HuH-7.5 (cell line): ENCODE results near the gene SRSF7.
"Not testable (repeated sequence)": the region's sequence is repeated elsewhere in the genome, so short reads cannot be mapped to it uniquely, and the experiment has no call there.

Source experiments
- DNase-seq: peaks from one replicate; pipeline ENCODE4 v3.0.0; 2011; ENCODE audit warnings: low spot score

The SRSF7 gene

GRCh38 chr2:38750891-38751595 lies at the start of gene SRSF7:
Gene SRSF7 (minus strand): TSS chr2:38751361. CDS start chr2:38751256, 105 bp downstream.
- DNase-seq, result peak; percentile 96

DNA sequence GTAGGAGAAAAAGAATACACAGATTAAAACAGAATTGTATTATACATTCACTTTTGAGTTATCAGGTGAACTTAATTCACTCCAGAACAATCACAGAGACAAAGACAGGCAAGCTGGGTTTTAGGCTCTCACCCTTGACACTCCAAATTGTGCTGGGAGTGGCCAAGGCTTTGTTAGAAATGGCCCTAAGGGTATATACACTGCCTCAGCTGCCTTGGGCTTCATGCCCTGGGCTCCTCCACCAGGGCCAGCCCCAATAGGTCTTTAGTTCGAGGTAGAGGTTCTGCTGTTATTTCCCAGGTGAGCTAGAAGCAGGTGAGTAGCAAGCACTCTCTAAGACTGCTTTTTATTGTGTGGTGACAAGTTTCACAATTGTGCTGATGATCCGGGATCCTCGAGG lies 46.8 kb upstream of the SRSF7 start:
- no peak for DNase-seq

GRCh38 chr2:38797250-38797676 lies 46.1 kb upstream of the SRSF7 start:
- DNase-seq, result no peak

DNA sequence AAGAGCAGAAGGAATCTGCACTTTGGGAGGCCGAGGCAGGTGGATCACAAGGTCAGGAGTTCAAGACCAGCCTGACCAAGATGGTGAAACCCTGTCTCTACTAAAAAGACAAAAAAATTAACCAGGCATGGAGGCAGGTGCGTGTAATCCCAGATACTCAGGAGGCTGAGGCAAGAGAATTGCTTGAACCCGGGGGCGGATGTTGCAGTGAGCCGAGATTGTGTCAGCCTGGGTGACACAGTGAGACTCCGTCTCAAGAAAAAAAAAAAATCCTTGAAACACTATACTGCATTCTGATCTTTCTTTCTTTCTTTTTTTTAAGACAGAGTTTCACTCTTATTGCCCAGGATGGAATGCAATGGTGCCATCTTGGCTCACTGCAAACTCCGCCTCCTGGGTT lies 43.9 kb upstream of the SRSF7 start:
- not testable (repeated sequence) for DNase-seq

GRCh38 chr2:38794235-38794946 lies 43.2 kb upstream of the SRSF7 start:
- no peak for DNase-seq

- DNase-seq, result no peak
These were observed 42.4 kb upstream of the SRSF7 start for GRCh38 chr2:38793511-38793910.

GRCh38 chr2:38792751-38793150 lies 41.6 kb upstream of the SRSF7 start:
- DNase-seq, result no peak

DNA sequence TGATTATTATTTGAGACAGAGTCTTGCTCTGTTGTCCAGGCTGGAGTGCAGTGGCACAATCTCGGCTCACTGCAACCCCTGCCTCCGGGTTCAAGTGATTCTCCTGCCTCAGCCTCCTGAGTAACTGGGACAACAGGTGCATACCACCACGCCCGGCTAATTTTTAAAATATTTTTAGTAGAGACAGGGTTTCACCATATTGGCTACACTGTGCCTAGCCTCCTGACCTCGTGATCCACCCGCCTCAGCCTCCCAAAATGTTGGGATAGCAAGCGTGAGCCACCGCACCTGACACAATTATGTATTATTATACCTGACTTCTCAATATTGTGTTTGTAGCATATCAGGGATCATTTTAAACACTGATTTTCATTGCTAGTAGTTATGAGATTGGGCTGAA lies 41.2 kb upstream of the SRSF7 start:
- DNase-seq, result not testable (repeated sequence)

DNA sequence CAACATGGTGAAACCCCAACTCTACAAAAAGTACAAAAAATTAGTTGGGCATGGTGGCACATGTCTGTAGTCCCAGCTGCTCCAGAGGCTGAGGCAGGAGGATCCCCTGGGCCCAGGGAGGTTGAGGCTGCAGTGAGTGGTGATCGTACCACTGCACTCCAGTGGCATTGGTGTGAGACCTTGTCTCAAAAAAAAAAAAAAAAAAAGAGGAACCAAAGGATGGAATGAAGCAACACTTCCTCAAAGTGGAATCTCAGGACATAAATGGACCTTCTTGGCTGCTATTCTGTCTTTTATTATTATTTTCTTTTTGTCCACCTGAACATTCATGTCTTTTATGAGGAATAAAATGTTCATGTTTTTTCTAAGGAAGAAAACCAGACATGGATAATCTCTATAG lies 40.6 kb upstream of the SRSF7 start:
- no peak for DNase-seq

DNA sequence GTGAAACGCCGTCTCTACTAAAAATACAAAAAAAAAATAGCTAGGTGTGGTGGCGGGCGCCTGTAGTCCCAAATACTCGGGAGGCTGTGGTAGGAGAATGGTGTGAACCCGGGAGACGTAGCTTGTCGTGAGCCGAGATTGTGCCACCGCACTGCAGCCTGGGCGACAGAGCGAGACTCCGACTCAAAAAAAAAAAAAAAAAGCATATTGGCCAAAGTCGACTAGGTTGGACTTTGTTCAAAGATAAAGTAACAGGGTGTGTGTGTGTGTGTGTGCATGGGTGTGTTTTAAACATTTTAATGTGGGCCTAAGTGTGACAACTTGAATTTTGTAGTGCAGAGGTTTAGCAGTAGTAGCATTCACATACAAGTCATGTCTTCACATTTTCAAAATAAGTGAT lies 38.5 kb upstream of the SRSF7 start:
- no peak for DNase-seq

GRCh38 chr2:38788306-38788705 lies 37.1 kb upstream of the SRSF7 start:
- DNase-seq, result no peak

- DNase-seq, result no peak
These were observed 32.4 kb upstream of the SRSF7 start for GRCh38 chr2:38783586-38783985.

DNA sequence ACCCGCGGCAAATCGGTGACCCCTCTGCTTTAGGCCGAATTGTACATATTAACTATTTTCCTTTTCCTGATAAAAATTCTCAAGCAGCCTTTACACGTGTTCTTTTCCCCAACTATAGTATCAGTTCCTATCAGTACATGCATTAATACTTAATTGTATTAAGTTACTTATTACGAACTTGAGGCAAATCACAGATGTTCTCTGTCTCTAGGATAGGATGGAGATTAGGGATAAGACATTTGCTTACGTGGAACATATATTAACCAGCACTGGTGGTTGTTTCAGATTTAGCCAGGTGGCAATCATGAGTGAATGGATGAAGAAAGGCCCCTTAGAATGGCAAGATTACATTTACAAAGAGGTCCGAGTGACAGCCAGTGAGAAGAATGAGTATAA lies 27.5 kb upstream of the SRSF7 start:
- no peak for DNase-seq

- no peak for DNase-seq
These were observed 25.4 kb upstream of the SRSF7 start for GRCh38 chr2:38776531-38776930.

GRCh38 chr2:38775921-38776225 lies 24.7 kb upstream of the SRSF7 start:
- DNase-seq, result no peak

DNA sequence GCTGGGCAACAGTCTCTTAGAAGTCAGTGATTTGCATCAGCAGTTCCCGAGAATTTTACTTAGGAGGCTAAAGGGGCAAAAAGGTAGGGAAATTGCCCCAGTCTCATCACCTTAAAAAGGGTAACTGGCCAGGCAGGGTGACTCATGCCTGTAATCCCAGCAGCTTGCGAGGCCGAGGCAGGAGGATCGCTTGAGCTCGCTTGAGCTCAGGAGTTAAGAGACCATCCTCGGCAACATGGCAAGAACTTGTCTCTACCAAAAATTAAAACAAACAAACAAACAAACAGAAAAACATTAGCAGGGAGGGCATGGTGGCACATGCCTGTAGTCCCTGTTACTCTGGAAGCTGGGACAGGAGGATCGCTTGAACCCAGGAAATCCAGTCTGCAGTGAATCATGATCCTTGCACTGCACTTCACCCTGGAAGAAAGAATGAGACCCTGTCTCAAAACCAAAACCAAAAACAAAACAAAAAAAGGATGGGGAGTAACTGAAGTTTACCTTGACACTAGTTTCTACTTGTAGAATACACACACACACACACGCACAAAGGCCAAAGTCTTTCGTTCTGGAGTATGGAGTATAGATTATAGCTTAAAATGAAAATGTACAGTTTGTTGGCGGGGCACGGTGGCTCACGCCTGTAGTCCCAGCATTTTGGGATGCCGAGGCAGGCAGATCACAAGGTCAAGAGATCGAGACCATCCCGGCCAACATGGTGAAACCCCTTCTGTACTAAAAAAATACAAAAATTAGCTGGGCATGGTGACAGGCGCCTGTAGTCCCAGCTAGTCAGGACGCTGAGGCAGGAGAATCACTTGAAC lies 24.1 kb upstream of the SRSF7 start:
- no peak for DNase-seq

GRCh38 chr2:38771632-38772031 lies 20.5 kb upstream of the SRSF7 start:
- DNase-seq, result no peak

DNA sequence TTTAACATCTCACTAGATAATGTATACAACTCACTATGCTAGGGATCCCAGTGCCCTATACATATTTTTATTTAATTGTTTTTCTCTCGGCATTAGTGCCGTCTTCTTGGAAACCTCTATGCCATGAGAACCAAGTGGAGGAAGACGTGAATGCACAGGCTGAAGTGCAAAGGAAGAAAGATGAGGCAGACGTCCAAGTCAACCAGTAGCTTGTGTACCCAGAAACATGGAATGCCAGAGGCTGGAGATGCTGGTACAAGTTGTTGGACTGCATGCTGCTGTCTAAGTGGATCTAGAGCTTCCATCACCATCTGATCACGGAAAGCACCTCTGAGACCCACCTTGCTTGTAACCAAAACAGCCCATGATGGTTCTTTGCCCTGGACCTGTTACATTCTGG lies 14.4 kb upstream of the SRSF7 start:
- DNase-seq, result no peak

DNA sequence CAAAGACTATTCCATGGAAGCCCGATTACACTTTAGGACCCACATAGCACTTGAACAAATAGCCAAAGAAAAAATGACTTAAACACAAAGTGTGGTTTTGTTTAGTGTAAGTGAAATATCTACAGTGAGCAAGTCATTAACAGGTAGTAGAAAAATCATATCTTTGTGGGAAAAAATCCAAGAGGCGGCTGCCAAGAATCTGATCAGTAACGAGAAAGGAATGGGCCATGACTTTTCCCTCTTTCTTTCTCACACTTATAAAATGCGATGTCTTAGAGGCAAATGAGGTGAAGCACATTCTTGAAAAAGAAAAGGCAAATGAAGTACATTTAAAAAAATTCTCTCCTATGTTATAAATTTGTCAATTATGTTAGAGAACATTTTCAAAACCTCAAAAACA lies 14.0 kb upstream of the SRSF7 start:
- no peak for DNase-seq

DNA sequence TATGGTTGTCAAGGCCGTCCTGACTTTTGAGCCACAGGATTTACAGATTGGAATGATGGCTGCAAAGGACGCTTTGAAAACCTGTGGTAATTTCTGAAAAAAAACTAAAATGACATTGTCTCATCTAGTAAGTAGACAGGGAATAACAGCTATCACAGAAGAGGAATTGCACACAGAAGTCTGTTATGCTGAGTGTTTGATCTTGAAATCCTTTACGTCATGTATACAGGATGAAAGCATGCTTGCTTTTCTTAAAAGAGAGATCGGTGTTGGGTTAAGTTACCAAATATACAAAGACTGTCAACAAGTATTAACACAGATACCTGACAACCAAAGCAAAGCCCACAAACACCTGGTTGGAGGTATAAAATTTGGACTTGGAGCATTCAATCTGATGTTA lies 12.6 kb upstream of the SRSF7 start:
- no peak for DNase-seq

DNA sequence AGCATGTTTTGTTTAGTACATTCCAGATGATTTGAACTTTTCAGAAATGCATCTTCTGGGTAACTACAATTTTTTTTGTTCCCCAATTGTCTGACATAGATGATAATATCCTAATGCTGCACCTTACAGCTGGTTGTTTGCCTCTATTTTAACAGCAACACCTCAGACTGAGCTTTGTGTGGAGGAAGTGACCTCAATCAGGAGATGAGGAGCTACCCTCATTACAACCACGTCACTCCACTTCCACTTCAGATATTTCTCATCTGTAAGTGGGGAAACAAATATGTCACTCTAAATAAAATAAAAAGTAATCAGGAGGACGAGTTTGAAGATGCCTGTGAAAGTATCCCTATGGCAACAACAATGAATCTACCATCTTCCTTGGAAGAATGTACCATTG lies 12.1 kb upstream of the SRSF7 start:
- no peak for DNase-seq

GRCh38 chr2:38755891-38756290 lies 4.7 kb upstream of the SRSF7 start:
- DNase-seq, result not testable (repeated sequence)

GRCh38 chr2:38754506-38754905 lies 3.3 kb upstream of the SRSF7 start:
- DNase-seq, result no peak
